ENCODE data around the gene CACNG7.

CACNG7 gene

DNA sequence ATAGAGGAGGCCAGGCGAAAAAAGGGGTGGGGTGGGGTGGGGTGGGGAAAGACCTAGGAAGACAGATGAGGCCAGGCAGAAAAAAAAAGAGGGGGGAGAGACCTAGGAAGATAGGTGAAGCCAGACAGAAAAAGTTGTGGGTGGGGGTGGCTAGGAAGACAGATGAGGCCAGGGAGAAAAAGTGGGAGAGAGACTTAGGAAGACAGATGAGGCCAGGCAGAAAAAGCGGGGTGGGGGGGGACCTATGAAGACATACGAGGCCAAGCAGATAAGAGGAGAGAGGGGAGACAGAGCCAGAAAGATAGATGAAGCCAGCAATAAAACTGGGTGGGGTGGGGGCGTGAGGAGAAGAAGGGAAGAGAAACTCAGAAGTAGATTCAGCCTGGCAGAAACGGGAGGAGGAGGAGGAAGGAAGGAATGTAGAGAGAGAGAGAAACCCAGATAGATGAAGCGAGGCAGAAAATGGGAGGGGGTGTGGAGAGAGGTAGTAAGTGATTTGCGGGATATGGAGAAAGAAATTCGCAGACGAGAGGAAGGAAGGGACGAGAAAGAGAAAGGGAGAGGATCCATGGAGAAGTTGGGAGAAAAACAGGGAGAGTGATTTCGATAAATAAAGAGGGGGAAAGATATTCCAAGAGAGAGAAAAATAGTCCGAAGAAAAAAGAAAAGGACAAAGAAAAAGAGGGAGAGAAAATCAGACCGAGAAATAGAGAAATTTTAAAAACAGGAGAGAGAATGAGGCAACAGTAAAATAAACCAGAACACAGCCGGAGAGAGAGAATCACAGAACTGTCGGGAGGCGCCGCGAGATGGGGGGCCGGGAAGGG, 70.1 kb downstream of the CACNG7 start:
- Histone ChIP-seq H3K9me3 (ENCODE audit: control insufficient read depth, low read length) (no peaks in the 10 kb centered on the region), H3K4me3 (ENCODE audit: low read depth, low read length) (peak overlapping the region; percentile 58), H3K4me1 (peaks cover 16% of the 10 kb centered on the region), H2AFZ (peak overlapping the region; percentile 93), H3K27me3 (ENCODE audit: control insufficient read depth, insufficient read depth, low read length) (no peaks in the 10 kb centered on the region), H3K4me2 (ENCODE audit: low read length) (peak overlapping the region; percentile 89), H3K9ac (no peak overlapping the region), H3K36me3 (ENCODE audit: control insufficient read depth, insufficient read depth, low read length) (no peaks in the 10 kb centered on the region), H3K79me2 (no peaks in the 10 kb centered on the region), H3K27ac (peak overlapping the region; percentile 90)
- TF ChIP-seq, protein P1, sequence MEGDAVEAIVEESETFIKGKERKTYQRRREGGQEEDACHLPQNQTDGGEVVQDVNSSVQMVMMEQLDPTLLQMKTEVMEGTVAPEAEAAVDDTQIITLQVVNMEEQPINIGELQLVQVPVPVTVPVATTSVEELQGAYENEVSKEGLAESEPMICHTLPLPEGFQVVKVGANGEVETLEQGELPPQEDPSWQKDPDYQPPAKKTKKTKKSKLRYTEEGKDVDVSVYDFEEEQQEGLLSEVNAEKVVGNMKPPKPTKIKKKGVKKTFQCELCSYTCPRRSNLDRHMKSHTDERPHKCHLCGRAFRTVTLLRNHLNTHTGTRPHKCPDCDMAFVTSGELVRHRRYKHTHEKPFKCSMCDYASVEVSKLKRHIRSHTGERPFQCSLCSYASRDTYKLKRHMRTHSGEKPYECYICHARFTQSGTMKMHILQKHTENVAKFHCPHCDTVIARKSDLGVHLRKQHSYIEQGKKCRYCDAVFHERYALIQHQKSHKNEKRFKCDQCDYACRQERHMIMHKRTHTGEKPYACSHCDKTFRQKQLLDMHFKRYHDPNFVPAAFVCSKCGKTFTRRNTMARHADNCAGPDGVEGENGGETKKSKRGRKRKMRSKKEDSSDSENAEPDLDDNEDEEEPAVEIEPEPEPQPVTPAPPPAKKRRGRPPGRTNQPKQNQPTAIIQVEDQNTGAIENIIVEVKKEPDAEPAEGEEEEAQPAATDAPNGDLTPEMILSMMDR (IDR thresholded peaks at IDR 0.05) = no peak

DNA sequence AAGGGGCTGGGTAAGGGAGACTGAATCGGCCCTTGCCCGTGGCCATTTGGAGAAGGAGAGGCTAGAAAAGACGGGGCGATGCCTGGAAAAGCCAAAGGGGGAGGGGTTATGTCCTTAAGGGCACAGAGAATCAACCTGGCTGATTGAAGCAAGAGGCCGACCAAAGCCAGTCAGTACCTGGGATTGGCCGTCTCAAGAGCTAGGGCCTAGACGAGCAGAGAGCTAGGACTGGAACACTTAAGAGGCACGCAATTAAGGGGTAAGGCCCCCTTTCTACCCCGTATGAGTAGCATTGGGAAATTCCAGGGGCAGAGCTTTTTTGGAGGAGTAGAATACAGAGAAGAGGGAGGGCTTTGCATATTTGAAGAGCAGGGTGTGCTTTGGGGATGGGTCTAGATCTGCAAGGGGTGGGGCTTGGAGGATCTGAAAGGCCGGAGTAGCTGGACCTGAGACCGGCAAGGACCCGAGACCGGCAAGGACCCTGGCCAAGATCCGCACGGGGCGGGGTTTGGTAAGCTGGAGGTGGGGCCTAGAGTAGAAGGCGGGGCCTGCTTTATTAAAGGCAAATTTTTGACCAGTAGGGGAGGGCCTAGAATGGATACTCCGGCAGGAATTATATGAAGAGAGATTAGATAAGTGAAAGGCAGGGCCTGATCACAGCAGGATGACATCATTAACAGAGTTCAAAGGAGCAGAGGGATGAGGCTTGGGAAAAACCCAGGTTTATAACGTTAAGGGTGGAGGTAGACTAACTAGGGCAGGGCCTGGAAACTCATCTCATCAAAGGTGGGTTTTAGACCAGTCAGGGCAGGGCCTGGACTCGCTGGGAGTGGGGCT, 71.7 kb downstream of the CACNG7 start:
- Histone ChIP-seq H2AFZ (peak overlapping the region; percentile 93), H3K4me2 (ENCODE audit: low read length) (peak overlapping the region; percentile 60), H3K27ac (peak overlapping the region; percentile 90), H3K4me3 (ENCODE audit: low read depth, low read length) (peak overlapping the region; percentile 53), H3K79me2 (no peaks in the 10 kb centered on the region), H3K9ac (no peak overlapping the region), H3K9me3 (ENCODE audit: control insufficient read depth, low read length) (no peaks in the 10 kb centered on the region), H3K36me3 (ENCODE audit: control insufficient read depth, insufficient read depth, low read length) (no peaks in the 10 kb centered on the region), H3K27me3 (ENCODE audit: control insufficient read depth, insufficient read depth, low read length) (no peaks in the 10 kb centered on the region), H3K4me1 (peaks cover 16% of the 10 kb centered on the region)
- TF ChIP-seq, protein P1 (IDR thresholded peaks at IDR 0.05) = no peak

DNA sequence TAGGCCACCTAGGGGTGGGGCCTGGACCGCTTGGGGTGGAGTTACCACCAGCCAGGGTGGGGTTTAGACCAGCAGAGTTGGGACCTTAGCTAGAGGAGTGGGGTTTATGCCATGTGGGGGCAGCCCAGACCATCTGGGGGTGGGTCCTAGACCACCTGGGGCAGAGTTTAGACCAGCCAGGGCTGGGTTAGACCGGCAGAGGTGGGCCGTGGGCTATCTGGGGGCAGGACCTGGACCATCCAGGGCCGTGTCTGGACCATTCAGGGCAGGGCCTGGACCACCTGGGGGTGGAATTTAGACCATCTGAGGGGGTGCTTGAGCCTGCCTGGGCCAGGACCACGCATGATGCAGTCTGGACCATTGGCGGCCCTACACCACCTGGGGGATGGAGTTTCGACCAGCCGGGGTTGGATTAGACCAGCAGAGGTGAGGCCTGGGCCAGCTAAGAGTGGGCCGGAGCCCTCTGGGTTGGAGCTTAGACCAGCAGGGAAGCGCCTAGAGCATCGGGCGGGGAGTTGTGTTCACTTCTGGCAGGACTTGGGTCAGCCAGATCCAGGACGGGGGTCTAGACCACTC, 72.4 kb downstream of the CACNG7 start:
- H3K36me3 ChIP-seq (ENCODE audit: control insufficient read depth, insufficient read depth, low read length) = no peaks in the 10 kb centered on the region
- no peaks in the 10 kb centered on the region for H3K79me2 ChIP-seq
- H3K9me3 ChIP-seq (ENCODE audit: control insufficient read depth, low read length) = no peaks in the 10 kb centered on the region
- H3K27me3 ChIP-seq (ENCODE audit: control insufficient read depth, insufficient read depth, low read length) = no peaks in the 10 kb centered on the region
- no peak overlapping the region for H2AFZ ChIP-seq
- H3K4me1 ChIP-seq = peaks cover 16% of the 10 kb centered on the region
- no peak overlapping the region for H3K9ac ChIP-seq
- no peak overlapping the region for H3K4me2 ChIP-seq (ENCODE audit: low read length)
- peak overlapping the region; percentile 53 for H3K4me3 ChIP-seq (ENCODE audit: low read depth, low read length)
- peak overlapping the region; percentile 90 for H3K27ac ChIP-seq
- TF ChIP-seq, protein P1 (IDR thresholded peaks at IDR 0.05) = no peak

DNA sequence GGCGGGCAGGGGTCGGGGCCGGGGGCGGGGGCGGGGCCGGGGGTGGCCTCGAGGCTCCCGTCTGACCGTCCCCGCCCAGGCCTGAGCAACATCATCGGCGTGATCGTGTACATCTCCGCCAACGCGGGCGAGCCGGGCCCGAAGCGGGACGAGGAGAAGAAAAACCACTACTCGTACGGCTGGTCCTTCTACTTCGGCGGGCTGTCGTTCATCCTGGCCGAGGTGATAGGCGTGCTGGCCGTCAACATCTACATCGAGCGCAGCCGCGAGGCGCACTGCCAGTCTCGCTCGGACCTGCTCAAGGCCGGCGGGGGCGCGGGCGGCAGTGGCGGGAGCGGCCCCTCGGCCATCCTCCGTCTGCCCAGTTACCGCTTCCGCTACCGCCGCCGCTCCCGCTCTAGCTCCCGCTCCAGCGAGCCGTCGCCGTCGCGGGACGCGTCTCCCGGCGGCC, 72.9 kb downstream of the CACNG7 start:
- Histone ChIP-seq H3K27ac (no peak overlapping the region), H3K9me3 (ENCODE audit: control insufficient read depth, low read length) (no peaks in the 10 kb centered on the region), H3K4me1 (peaks cover 16% of the 10 kb centered on the region), H3K4me3 (ENCODE audit: low read depth, low read length) (peak overlapping the region; percentile 29), H3K9ac (no peak overlapping the region), H3K79me2 (no peaks in the 10 kb centered on the region), H3K36me3 (ENCODE audit: control insufficient read depth, insufficient read depth, low read length) (no peaks in the 10 kb centered on the region), H2AFZ (peak overlapping the region; percentile 73), H3K4me2 (ENCODE audit: low read length) (peak overlapping the region; percentile 66), H3K27me3 (ENCODE audit: control insufficient read depth, insufficient read depth, low read length) (no peaks in the 10 kb centered on the region)
- TF ChIP-seq, protein P1 (IDR thresholded peaks at IDR 0.05) = no peak
